ENCODE measurements around the gene PGGT1B.

DNA sequence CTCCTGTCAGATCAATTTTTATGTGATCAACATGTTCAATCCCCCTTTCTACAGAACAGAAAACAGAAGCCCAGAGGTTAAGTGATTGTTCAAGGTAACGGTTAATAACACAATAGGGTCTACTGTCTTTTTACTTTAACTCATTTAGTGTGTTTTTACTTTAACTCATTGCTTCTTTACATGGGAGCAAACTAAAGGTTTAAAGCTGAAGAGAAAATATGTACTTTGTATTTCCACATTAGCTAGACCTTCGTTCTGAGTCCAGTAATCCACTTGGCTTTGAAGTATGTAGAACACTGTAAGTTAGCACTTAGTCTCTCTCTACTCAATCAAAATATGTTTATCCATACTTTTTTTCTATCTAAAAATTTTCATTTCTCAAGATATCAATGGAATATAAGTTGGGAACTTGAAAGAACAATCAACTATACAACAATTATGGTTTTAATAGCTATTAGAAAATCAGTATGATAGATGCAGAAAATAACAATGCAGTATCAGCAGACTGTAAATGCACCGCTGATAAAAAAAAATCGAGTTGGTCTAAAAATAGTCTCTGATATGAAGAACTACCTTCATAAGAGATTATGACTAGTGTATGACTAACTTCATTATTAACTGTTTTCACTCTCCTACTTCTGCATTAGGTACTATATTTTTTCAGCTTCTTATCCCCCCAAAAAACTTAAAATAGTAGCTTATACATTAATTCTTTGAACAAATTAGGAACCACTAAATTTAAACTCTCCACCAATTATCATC lies 20.6 kb downstream of the PGGT1B start:
- TF ChIP-seq POLR2A (IDR thresholded peaks at IDR 0.05): no peak
- TF ChIP-seq, protein P1, sequence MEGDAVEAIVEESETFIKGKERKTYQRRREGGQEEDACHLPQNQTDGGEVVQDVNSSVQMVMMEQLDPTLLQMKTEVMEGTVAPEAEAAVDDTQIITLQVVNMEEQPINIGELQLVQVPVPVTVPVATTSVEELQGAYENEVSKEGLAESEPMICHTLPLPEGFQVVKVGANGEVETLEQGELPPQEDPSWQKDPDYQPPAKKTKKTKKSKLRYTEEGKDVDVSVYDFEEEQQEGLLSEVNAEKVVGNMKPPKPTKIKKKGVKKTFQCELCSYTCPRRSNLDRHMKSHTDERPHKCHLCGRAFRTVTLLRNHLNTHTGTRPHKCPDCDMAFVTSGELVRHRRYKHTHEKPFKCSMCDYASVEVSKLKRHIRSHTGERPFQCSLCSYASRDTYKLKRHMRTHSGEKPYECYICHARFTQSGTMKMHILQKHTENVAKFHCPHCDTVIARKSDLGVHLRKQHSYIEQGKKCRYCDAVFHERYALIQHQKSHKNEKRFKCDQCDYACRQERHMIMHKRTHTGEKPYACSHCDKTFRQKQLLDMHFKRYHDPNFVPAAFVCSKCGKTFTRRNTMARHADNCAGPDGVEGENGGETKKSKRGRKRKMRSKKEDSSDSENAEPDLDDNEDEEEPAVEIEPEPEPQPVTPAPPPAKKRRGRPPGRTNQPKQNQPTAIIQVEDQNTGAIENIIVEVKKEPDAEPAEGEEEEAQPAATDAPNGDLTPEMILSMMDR (IDR thresholded peaks at IDR 0.05): no peak

Measured in lower leg skin (tissue), 3 donors.